ENCODE results near the gene PTGFRN. TPM values are rescaled to one million over a fixed set of nuclear protein-coding genes. Genes with fewer than 3 reads are reported as not detected.

Gene PTGFRN
- total and polyA plus RNA-seq, 9 of the 15 experiments (the other 6 are each of a cell fraction or from before 2014, with no cell fraction given), result 17.3 to 33.1 (median 25.7) TPM

DNA sequence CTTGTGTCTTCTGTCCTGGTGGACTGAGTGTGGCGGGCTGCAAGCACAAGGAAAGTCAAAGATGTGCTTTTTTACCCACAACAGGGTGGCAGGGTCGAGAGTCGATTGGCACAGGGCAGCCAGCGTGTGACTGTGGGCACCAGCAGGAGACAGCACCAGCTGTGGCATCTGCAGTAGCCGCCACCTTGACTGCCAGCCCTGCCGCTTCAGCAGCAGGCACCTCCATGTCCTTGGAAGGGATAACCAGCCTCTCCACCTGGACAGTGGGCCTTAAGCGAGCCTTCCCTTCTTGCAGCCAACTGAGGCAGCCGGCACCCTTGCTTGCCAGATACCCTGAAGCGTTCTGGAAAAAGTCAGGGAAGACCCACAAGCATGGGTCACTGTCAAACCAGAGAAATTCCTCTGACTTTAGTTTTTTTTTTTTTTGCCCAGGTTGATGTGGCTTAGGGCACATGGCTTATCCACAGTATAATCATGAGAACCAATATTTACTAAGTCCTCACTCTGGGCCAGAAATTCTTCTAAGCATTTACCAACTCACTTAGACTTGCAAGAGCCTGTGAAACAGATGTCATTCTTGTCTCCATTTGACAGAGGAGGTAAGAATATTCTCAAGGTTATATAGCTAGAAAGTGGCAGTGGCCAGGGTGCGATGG is 30.1 kb upstream of the PTGFRN start:
- H3K27me3 ChIP-seq (ENCODE audit: control insufficient read depth in 2 of 2, insufficient read depth in 2 of 2, low read length in 2 of 2), result no peaks in the 10 kb centered on the region
- H3K9me3 ChIP-seq (replicated peaks; ENCODE audit: control insufficient read depth, insufficient read depth, low read depth, low read length), result no peaks in the 10 kb centered on the region
- CTCF ChIA-PET (ENCODE audit: low intra/inter-chr PET ratio), result interaction anchor here (0.6 kb wide), 1 partner anchor 142 kb away, joined by 3 read pairs; no protein-coding TSS in a partner anchor
- 0 out of 4 replicates have a peak overlapping the region, but pooled peaks of 1 of the 2 experiments have one; percentile 19 for H3K9ac ChIP-seq (ENCODE audit: insufficient read depth in 1 of 2, low read depth in 2 of 2, low read length in 2 of 2)
- no peaks in the 10 kb centered on the region for H3K79me2 ChIP-seq (ENCODE audit: control insufficient read depth, insufficient read depth, low read length)
- no peaks in the 10 kb centered on the region for H3K36me3 ChIP-seq (ENCODE audit: control insufficient read depth, insufficient read depth, low read length)
- POLR2A ChIA-PET, result interaction anchor here (0.9 to 2.2 kb wide), 5 partner anchors 7 to 40 kb away, joined by 3 to 9 read pairs (median 6); no protein-coding TSS in a partner anchor
- no TSS peak for BruUV-seq (replicated peaks)
- no peaks in the 10 kb centered on the region for H4K20me1 ChIP-seq (replicated peaks; ENCODE audit: control insufficient read depth, insufficient read depth, low read length)
- 81% methylated on average over 10 of the region's 10 CpGs for WGBS (ENCODE audit: insufficient coverage, low coverage, missing lambda C conversion rate)
- intact Hi-C loops (cut with micrococcal nuclease), result loop anchor here (2.0 to 5.0 kb wide), 3 partner anchors 53 to 178 kb away; no protein-coding TSS in a partner anchor
- H3K4me2 ChIP-seq (ENCODE audit: insufficient read depth, low read length), result no peak overlapping the region
- H3K9me1 ChIP-seq (ENCODE audit: control insufficient read depth, insufficient read depth, low read length), result no peaks in the 10 kb centered on the region
- FAIRE-seq (no peak), ATAC-seq (no peak), DNase-seq (ENCODE audit: extremely low read depth in 1 of 4, low spot score in 3 of 4) (no peak)
- in situ Hi-C loops (cut with MboI), result no loop called here
- peak overlapping the region; percentile 84; the same call in 1 of the 2 replicates for H2AFZ ChIP-seq (ENCODE audit: low read depth, low read length)
- H3K4me1 ChIP-seq (replicated peaks in 1 of 2; ENCODE audit: control insufficient read depth in 2 of 2, insufficient read depth in 2 of 2, low read length in 2 of 2), result peaks cover 28 to 38% of the 10 kb centered on the region in 2 experiments
- no peak overlapping the region for H3K4me3 ChIP-seq
- H3K27ac ChIP-seq (ENCODE audit: extremely low read depth, low read depth, low read length), result no peak overlapping the region
- TF ChIP-seq ZFP36 (IDR thresholded peaks at IDR 0.05; ENCODE audit: low read depth, low read length, partially characterized antibody), result no peak
- no peak for TF ChIP-seq STAG1 (CRISPR knock-in tag; IDR thresholded peaks at IDR 0.05; ENCODE audit: borderline replicate concordance)
- no peak for TF ChIP-seq ZNF143 (CRISPR knock-in tag; IDR thresholded peaks at IDR 0.05)
- TF ChIP-seq GABPB1 (CRISPR knock-in tag; IDR thresholded peaks at IDR 0.05), result 0 out of 2 replicates have a peak, but pooled peaks have one; percentile 28
- TF ChIP-seq U2AF1 (optimal IDR thresholded peaks at IDR 0.05; ENCODE audit: low read depth, low read length), result no peak
- TF ChIP-seq, protein P1, sequence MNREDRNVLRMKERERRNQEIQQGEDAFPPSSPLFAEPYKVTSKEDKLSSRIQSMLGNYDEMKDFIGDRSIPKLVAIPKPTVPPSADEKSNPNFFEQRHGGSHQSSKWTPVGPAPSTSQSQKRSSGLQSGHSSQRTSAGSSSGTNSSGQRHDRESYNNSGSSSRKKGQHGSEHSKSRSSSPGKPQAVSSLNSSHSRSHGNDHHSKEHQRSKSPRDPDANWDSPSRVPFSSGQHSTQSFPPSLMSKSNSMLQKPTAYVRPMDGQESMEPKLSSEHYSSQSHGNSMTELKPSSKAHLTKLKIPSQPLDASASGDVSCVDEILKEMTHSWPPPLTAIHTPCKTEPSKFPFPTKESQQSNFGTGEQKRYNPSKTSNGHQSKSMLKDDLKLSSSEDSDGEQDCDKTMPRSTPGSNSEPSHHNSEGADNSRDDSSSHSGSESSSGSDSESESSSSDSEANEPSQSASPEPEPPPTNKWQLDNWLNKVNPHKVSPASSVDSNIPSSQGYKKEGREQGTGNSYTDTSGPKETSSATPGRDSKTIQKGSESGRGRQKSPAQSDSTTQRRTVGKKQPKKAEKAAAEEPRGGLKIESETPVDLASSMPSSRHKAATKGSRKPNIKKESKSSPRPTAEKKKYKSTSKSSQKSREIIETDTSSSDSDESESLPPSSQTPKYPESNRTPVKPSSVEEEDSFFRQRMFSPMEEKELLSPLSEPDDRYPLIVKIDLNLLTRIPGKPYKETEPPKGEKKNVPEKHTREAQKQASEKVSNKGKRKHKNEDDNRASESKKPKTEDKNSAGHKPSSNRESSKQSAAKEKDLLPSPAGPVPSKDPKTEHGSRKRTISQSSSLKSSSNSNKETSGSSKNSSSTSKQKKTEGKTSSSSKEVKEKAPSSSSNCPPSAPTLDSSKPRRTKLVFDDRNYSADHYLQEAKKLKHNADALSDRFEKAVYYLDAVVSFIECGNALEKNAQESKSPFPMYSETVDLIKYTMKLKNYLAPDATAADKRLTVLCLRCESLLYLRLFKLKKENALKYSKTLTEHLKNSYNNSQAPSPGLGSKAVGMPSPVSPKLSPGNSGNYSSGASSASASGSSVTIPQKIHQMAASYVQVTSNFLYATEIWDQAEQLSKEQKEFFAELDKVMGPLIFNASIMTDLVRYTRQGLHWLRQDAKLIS (CRISPR knock-in tag; IDR thresholded peaks at IDR 0.05), result 0 out of 2 replicates have a peak, but pooled peaks have one; percentile 11
- TF ChIP-seq MYC (IDR thresholded peaks at IDR 0.05; ENCODE audit: low read depth, low read length), result no peak
- TF ChIP-seq MYC (CRISPR knock-in tag; IDR thresholded peaks at IDR 0.05; ENCODE audit: borderline replicate concordance, low read depth), result peak; percentile 44; the same call in 1 of the 2 replicates
- no peak for TF ChIP-seq CCNT2 (IDR thresholded peaks at IDR 0.05; ENCODE audit: borderline replicate concordance, extremely low read depth, insufficient read length, low read depth, low read length)
- no peak for TF ChIP-seq THAP12 (CRISPR knock-in tag; IDR thresholded peaks at IDR 0.05)
- TF ChIP-seq KDM1A (IDR thresholded peaks at IDR 0.05), result no peak
- TF ChIP-seq PCBP1 (IDR thresholded peaks at IDR 0.05; ENCODE audit: low read depth, low read length, poor library complexity, severe bottlenecking), result no peak
- TF ChIP-seq BRCA1 (IDR thresholded peaks at IDR 0.05), result no peak
- TF ChIP-seq BRCA1 (CRISPR knock-in tag; IDR thresholded peaks at IDR 0.05), result no peak
- no peak for TF ChIP-seq KLF6 (CRISPR knock-in tag; IDR thresholded peaks at IDR 0.05; ENCODE audit: borderline replicate concordance)
